ENCODE measurements around the gene YOD1.

- TF ChIP-seq ZNF3 (CRISPR knock-in tag; IDR thresholded peaks at IDR 0.05): no peak
- TF ChIP-seq, protein P1, sequence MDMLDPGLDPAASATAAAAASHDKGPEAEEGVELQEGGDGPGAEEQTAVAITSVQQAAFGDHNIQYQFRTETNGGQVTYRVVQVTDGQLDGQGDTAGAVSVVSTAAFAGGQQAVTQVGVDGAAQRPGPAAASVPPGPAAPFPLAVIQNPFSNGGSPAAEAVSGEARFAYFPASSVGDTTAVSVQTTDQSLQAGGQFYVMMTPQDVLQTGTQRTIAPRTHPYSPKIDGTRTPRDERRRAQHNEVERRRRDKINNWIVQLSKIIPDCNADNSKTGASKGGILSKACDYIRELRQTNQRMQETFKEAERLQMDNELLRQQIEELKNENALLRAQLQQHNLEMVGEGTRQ (IDR thresholded peaks at IDR 0.05; ENCODE audit: low read depth, low read length): no peak
- TF ChIP-seq, protein P1 (CRISPR knock-in tag; IDR thresholded peaks at IDR 0.05; ENCODE audit: borderline replicate concordance): no peak
- TF ChIP-seq KDM1A (CRISPR knock-in tag; IDR thresholded peaks at IDR 0.05): no peak
- TF ChIP-seq, protein P2, sequence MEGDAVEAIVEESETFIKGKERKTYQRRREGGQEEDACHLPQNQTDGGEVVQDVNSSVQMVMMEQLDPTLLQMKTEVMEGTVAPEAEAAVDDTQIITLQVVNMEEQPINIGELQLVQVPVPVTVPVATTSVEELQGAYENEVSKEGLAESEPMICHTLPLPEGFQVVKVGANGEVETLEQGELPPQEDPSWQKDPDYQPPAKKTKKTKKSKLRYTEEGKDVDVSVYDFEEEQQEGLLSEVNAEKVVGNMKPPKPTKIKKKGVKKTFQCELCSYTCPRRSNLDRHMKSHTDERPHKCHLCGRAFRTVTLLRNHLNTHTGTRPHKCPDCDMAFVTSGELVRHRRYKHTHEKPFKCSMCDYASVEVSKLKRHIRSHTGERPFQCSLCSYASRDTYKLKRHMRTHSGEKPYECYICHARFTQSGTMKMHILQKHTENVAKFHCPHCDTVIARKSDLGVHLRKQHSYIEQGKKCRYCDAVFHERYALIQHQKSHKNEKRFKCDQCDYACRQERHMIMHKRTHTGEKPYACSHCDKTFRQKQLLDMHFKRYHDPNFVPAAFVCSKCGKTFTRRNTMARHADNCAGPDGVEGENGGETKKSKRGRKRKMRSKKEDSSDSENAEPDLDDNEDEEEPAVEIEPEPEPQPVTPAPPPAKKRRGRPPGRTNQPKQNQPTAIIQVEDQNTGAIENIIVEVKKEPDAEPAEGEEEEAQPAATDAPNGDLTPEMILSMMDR (CRISPR knock-in tag; IDR thresholded peaks at IDR 0.05): no peak
- TF ChIP-seq ATF1 (CRISPR knock-in tag; IDR thresholded peaks at IDR 0.05): no peak
- TF ChIP-seq ZNF501 (CRISPR knock-in tag; IDR thresholded peaks at IDR 0.05): no peak
- TF ChIP-seq ZNF430 (CRISPR knock-in tag; IDR thresholded peaks at IDR 0.05): no peak
These were observed 3.5 kb downstream of the YOD1 start for GRCh38 chr1:207047505-207047904.
